Measurements from ENCODE around the gene C10orf71.

C10orf71 gene

GRCh38 chr10:49347827-49348226 is 48.9 kb downstream of the C10orf71 start:
- DNase-seq: no peak

DNA sequence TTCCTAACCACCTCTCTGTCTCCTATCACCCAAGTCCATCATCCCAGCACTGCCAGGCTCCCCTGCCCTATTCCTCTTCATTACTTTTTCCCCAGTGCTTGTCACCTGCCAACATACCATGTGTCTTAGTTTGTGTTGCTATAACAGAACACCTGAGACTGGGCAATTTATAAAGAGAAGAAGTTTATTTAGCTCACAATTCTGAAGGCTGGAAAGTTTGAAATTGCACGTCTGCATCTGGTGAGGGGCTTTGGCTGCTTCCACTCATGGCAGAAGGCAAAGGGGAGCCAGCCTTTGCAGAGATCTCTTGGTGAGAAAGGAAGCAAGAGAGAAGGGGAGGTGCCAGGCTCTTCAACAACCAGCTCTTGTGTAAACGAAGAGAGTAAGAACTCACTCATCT is 49.6 kb downstream of the C10orf71 start:
- no peak for DNase-seq

DNA sequence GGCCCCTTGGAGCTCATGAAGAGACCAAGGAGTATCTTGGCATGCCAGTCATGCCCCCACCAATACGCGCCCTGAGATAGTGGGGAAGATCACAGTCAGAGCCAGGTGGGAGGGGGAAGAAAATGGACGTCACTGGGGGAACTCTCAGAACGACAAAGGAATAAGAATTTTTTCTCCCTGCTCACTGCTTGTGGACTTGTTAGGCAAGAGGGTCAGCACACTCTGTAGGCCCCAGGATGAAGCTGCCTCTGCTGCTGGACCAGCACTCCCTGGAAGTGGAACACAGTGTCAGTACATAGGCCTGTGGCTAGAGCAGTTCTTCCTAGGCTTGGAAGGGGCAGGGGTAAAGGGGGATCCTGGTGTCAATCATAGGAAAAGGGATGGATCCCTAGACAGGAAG is 50.4 kb downstream of the C10orf71 start:
- DNase-seq: no peak

DNA sequence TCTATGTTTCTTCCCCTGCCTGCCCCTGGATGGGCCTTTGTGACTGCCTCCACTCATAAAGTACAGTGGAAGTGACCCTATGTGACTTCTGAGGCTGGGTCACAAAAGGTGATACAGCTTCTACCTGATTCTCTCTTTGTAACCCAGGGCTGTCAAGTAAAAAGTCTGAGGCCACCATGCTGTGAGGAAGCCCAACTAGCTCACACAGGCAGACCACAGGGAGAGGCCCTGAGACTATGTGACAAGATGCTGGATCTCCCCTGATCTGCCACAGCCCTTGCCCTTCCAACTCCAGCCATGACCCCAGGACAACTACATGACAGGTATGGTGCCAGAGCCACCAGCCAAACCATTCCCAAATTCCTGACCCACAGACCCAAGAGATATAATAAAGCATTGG is 51.2 kb downstream of the C10orf71 start:
- DNase-seq: no peak

- DNase-seq: no peak
Measured at GRCh38 chr10:49350846-49351532, 52.0 kb downstream of the C10orf71 start.

- DNase-seq: no peak
Measured at GRCh38 chr10:49351669-49352068, 52.7 kb downstream of the C10orf71 start.

DNA sequence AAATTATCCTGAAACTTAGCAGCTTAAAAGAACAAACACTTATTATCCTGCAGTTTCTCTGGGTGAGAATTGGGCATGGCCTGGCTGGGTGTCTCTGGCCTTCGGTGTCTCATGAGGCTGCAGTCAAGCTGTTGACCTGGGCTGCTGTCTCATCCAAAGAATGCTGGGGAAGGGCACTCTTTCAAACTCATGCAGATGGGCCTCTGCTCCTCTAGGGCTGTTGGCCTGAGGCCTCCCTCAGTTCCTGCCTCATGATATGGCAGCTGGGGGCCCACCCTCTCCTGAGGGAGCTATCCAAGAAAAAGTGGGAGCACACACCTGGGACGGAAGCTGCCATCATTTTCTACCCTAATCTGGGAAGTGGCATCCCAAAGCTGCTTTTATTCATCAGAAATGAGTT is 53.4 kb downstream of the C10orf71 start:
- DNase-seq: no peak

DNA sequence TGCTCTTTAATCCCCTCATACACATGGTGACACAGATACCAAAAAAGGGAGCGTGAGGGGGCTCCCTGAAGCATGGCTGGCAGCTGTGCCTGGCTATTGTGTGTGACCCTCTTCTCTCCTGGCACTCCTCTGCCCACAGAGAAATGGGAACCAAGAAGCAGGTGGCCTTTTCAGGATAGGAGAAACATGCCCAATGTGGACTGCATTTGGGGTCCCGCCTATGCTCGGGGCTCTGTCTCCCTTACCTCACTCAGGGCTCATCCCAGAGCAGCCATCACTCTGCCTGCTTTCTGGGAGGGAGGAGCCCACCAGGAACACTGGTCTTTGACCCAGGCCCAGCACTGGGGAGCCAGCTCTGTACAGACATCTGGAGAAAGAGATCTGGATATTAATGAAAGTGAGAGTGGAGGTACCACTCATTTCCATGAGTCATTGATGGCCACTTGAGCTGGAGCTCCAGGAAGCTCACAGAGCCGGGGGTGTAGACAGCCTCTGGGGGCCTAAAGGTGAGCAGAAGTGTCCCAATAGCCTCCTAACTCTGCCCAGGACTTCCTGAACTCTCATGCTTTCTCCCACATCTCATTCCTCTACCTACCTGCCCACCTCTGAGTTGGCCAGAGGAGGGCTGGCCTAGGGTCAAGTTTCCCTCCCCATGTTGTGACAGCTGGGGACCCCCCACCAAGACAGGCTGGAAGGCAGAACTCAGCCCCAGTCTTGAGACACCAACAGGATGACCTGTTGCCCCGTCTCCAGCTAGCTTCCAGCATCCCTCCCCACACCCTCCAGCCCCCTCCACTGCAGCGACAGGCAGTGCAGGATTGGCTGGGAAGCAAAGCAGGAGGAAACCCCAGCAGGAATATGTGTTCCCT is 54.3 kb downstream of the C10orf71 start:
- no peak for DNase-seq

GRCh38 chr10:49353895-49354566 is 55.1 kb downstream of the C10orf71 start:
- DNase-seq: no peak

DNA sequence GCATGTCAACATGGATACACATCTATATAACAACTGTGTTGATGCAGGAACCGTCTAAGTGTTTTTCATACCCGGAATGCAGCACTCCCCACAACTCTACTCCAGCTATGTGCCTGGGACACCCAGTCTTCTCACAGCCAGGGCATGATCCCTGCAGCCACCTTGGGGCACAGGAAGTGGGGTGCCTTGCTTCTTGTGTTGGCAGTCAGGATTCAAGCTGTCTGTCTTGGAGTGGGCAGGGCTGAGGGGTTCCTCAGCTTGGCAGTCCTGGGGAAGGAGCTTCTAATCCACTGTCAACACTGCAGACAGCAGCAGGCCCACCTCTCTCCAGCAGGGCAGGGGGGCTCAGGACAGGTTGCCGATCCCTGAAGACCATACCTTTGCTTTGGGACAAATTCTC is 55.6 kb downstream of the C10orf71 start:
- DNase-seq: no peak

DNA sequence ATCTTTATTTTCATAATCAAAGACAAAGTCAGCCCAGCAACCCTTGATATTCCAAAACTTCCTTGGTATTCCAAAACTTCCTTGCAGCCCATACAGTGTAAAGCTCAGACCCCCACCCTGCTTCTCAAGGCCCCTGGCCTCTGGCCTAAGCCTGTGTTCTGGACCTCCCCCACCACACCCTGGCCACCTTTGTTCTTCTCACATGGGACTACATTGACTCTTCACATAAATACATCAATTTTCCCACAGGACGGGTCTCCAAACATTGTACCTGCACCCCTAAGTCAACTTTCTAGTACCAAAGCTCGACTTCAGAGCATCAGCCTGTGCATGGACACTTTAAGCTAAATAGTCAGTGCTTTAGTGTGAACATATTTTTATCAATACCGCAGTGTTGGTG is 56.3 kb downstream of the C10orf71 start:
- no peak for DNase-seq

DNA sequence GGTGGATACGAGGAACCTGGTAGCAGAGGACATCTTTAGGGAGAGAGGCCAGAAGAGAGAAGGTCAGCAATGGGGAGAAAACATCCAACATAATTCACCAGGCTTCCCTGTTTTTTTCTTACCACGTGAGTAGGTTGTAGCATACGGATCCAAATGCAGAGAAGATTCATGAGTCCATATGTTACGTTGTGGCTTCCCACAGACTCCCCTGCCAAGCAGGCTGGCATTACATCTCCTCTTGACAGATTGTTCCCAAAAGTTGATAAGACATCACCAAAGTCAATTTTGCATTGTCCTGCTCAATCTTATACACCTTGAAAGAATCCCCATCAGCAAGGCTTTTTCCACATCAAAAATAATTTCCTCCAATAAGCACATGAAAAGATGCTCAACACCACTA is 57.2 kb downstream of the C10orf71 start:
- no peak for DNase-seq

- DNase-seq: peak; percentile 45
Measured at GRCh38 chr10:49356944-49357343, 58.0 kb downstream of the C10orf71 start.

DNA sequence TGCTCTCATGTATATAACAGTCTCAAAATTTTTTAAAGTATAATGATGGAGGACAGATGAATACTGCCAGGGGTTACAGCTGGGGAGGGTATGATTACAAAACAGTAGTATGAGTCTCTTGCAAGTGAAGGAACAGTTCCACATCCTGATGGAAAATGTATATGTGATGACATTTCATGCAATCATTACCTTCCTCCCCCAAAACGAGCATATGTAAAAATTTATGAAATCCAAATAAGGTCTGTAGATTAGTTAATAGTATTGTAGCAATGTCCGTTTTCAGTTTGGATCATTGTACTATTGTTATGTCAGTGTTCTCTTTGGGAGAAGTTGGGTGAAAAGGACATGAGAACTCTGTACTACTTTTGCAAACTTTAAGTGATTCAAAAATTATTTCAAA is 58.9 kb downstream of the C10orf71 start:
- DNase-seq: no peak

GRCh38 chr10:49359349-49360270 is 60.6 kb downstream of the C10orf71 start:
- no peak for DNase-seq

DNA sequence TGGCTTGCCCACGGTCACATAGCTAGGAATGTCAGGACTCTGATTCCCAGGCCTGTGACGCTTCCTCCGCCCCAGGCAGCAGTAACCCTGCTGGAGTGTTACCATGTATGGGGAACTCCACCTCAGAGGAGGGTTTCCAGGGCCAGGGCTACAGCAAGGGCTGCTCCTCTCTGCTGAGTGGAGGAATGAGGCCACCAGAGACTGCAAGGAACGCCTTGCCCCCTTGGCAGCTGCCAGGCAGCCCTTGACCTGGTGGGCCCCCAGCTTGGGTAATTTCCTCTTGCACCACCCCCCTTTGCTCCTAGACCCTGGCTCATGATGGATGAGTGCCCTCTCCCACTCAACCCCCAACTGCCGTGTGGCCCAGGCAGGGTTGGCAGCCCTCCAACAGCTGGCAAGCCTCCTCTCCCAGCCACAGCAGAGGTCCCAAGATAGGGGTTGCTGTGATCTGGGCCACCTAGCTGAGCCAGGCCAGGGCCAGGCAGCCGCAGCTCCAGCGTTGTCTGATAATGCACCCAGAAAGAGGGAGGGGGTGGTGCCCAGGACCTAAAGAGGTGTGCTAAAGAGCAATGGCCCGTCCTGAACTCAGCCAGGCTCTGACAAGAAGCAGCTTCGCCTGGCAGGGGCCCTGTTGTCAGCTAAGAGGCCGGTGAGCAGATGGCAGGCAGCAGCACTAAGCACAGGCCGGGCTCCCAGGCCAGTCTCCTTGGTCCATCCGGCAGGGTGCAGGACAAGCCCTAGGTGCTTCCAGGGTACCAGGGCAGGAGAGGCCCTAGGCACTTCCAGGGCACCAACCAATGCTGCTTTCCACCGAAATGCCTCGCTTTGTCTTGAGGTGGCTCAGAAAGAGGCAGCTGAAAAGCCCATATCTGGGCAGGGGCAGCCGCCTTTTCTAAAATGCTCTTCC is 61.6 kb downstream of the C10orf71 start:
- DNase-seq: no peak

- DNase-seq: no peak
Measured at GRCh38 chr10:49361178-49361554, 62.2 kb downstream of the C10orf71 start.

DNA sequence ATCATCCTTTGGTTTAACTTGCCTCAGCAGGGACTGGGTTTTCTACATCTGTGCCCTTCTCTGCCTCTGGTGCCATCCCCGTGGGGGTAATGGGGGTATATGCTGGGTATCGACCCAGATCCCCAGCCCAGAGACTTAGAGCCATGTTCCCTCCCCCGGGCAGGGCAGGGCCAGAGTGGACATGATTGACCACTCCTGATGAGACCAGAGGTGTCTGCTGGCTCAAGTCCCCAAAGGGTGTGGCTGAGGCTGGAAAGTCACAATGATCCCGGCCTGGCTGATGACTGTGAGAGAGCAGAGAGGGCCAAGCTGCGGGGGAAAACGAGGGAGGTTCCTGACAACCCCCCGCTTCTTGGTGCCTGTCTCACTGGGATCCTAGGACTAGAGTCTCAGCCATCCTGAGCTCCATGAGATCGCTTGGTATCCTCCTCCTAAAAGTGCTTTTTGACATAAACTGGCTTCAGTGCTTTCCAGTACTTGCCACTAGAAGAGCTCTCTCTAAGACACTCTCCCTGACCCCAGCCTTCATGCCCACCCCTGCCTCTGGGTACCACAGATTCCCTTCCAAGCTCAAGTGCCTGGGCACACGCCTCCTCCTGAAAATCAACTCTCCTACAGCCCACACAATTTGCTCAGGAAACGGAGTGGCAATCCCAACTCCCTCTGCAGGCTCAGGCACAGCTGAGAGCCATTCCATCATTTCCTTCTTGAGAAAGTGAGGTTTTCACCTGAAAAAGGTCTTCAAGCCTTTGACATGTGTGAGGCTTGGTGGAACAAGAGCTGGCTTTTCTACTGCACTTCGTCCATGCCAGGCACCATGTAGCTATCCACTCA is 63.0 kb downstream of the C10orf71 start:
- DNase-seq: no peak

DNA sequence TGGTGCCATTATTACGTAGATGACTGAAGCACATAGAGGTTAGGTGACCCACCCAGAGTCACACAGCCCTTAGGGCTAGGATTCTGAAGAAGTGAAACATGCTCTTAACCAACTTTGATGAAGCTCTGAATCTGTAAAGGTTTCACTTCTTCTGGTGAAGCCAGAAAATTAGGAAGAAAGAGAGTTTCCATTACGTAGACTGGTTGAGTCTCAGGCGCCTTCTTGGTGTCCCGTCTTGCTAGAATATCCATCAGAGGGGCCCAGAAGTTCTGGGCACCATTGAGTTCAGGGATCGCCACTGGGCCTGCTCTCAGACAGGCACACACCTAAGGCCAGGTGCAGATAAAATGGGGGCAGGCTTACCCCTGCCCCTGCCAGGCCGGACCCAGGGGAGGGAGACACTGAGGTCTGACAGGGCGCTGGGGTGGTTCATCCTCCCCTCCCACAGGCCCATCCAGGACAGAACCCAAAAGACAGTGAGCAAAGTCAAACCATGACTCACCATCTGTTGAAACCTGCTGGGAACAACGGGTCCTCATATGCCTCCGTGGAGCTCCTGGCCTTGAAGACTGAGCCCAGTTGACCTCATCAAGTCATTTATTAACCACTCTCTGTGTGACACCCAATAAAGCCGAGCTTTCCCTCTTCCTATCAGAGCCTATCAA is 63.8 kb downstream of the C10orf71 start:
- no peak for DNase-seq

Measured in activated CD4-positive, alpha-beta T cell treated with anti-CD3 and anti-CD28 coated beads, Interleukin-2, Interleukin-6, amounts not matched to agents 100 ng/mL and 50 ng/mL, durations not matched to agents 16 hours and 8 hours (primary cell).